H1 (cell line): ENCODE results near the gene GPR37. TPM values are rescaled to one million over a fixed set of nuclear protein-coding genes. Genes with fewer than 3 reads are reported as not detected.

Experiments used
- BACH1 ChIP-seq: IDR thresholded peaks from 2 replicates; pipeline ENCODE4 v1.6.1; 2012; ENCODE audit warnings: low read length, improper control_type of control experiment
- CHD1 ChIP-seq: IDR thresholded peaks from 2 replicates; pipeline ENCODE4 v1.6.1; 2012; ENCODE audit warnings: low read depth, low read length, improper control_type of control experiment
- CREB1 ChIP-seq: IDR thresholded peaks from 2 replicates; pipeline ENCODE4 v1.6.1; 2012; ENCODE audit warnings: inconsistent platforms
- HDAC6 ChIP-seq: IDR thresholded peaks from one replicate; pipeline ENCODE4 v1.7.1; 2012; ENCODE audit warnings: low read depth, mild to moderate bottlenecking, inconsistent platforms, low read length, moderate library complexity
- MAFK ChIP-seq: IDR thresholded peaks from 2 replicates; pipeline ENCODE4 v1.6.1; 2012; ENCODE audit warnings: low read depth, mild to moderate bottlenecking, improper control_type of control experiment, low read length
- PHF8 ChIP-seq: fragments of 200-600 bp; sonication (generic); conservative IDR thresholded peaks from 2 replicates; pipeline ENCODE4 v1.7.1; 2012; ENCODE audit warnings: low read depth, mild to moderate bottlenecking, inconsistent platforms, low read length, moderate library complexity
- POLR2A ChIP-seq, 2 experiments: IDR thresholded peaks; 1 replicate in 1 of 2; 2 replicates in 1 of 2; pipeline ENCODE4 v1.6.1; 2011; ENCODE audit warnings: low read depth in 2 of 2, low read length in 2 of 2, mild to moderate bottlenecking in 2 of 2; ENCODE audit errors: control extremely low read depth in 1 of 2
- SIN3A ChIP-seq, 2 experiments: IDR thresholded peaks in 1 of 2; conservative IDR thresholded peaks in 1 of 2; 2 replicates each; pipeline ENCODE4 v1.6.1; 2011 to 2012; ENCODE audit warnings: low read length in 2 of 2, improper control_type of control experiment in 1 of 2, low read depth in 1 of 2, mild to moderate bottlenecking in 1 of 2
- TAF1 ChIP-seq: IDR thresholded peaks from 2 replicates; pipeline ENCODE4 v1.6.1; 2011; ENCODE audit warnings: mild to moderate bottlenecking, low read depth, low read length
- TBP ChIP-seq: IDR thresholded peaks from 2 replicates; pipeline ENCODE4 v1.6.1; 2011; ENCODE audit warnings: low read depth, low read length, improper control_type of control experiment
- polyA plus RNA-seq, 7 experiments: library from polyadenylated mRNA; depleted of rRNA in 3 of 7; stranded (reverse) in 5 of 7; unstranded in 2 of 7; fragments of >200 nt in 5 of 7; fragments of 200-250 nt in 2 of 7; gene quantifications; 1 replicate in 5 of 7; 2 replicates in 1 of 7; 4 replicates in 1 of 7; pipeline versions ENCODE4 v1.2.1 to v1.2.3, GENCODE V29; 2011 to 2013; ENCODE audit warnings: missing spikeins in 2 of 7, mixed read lengths in 2 of 7
- total RNA-seq: library from RNA; stranded (reverse); fragmentation: NEBNext Ultra II Directional; extraction: Animal tissue kit (Norgen Biotek cat#: 25700); gene quantifications from 2 replicates; pipeline ENCODE4 v1.2.1, GENCODE V29; 2021
- TF ChIP-seq, protein P1 (sequence below): IDR thresholded peaks from 2 replicates; pipeline ENCODE4 v1.6.1; 2012; ENCODE audit warnings: low read length, inconsistent platforms

The GPR37 gene
- total and polyA plus RNA-seq, 2 of the 8 experiments (the other 6 are each of a cell fraction or from before 2014, with no cell fraction given), result 1.5 to 17.4 TPM

DNA sequence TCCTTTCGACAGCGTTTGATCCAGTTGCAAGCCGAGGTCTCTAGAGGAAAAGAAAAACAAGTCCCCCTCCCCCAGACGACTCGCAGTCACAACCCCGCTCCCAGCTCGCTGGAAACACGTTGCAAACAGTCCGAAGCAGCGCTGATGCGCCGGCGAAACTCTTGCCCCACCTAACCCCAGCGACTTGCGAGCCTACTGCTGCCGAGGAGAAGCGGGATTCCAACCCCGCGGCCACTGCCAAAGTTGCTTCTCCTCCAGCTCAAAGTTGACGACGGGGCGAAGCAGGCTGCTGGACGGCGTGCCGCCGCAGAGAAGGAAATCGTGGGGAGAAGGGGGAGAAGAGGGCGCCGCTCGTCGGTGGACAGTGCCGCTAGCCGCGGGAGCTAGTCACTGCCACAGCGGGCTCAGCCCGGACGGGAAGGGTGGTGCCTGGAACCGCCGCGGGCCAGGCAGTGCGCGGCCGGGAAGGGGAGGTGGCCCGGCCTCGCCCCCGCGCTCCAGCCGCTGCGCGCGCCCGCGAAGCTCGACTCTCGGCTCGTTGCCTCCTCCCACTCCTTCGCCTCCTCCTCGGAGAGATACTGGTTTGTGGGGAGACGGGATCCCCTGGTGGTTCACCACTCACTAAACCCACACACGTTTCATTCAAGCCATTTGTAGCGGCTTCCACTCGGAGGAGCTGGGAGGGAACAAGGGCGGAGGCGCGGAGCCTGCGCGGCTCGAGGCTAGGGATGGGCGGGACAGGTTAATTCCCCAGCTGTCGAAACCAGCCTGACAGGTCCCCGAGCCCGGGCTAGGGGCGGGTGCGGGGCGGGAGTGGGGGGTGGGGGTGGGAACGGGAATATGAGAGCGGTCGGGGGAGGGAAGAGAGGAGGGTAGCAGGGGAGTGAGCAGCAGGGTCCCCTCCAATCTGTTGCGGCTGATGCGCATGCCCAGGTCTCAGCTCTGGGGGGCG lies at the start of gene GPR37 (continued):
- TF ChIP-seq HDAC6 (no peak), MAFK (no peak), BACH1 (no peak), POLR2A (IDR thresholded peaks at IDR 0.05; ENCODE audit: control extremely low read depth in 1 of 2, low read depth in 2 of 2, low read length in 2 of 2) (no peak), CREB1 (0 out of 2 replicates have a peak, but pooled peaks have one; percentile 8), TAF1 (0 out of 2 replicates have a peak, but pooled peaks have one; percentile 58), CHD1 (no peak), SIN3A (conservative IDR thresholded peaks at IDR 0.05 in 1 of 2, IDR thresholded peaks at IDR 0.05 in 1 of 2; ENCODE audit: low read depth in 1 of 2, low read length in 2 of 2) (peak; percentile 91 to 94; a peak in 3 of 4 replicates), TBP (no peak; the same call in 1 of the 2 replicates), PHF8 (0 out of 2 replicates have a peak, but pooled peaks have one; percentile 39)
- TF ChIP-seq, protein P1, sequence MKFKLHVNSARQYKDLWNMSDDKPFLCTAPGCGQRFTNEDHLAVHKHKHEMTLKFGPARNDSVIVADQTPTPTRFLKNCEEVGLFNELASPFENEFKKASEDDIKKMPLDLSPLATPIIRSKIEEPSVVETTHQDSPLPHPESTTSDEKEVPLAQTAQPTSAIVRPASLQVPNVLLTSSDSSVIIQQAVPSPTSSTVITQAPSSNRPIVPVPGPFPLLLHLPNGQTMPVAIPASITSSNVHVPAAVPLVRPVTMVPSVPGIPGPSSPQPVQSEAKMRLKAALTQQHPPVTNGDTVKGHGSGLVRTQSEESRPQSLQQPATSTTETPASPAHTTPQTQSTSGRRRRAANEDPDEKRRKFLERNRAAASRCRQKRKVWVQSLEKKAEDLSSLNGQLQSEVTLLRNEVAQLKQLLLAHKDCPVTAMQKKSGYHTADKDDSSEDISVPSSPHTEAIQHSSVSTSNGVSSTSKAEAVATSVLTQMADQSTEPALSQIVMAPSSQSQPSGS, result no peak
